Measurements from ENCODE around the gene AIG1.
A peak's percentile ranks its signal among the peaks of the same experiment; 100 is the strongest.
"Not testable (repeated sequence)": the region's sequence is repeated elsewhere in the genome, so short reads cannot be mapped to it uniquely, and the experiment has no call there.

Gene AIG1

GRCh38 chr6:143325379-143326140 is 264.9 kb downstream of the AIG1 start:
- no peak for DNase-seq (ENCODE audit: low read depth in 2 of 2)

DNA sequence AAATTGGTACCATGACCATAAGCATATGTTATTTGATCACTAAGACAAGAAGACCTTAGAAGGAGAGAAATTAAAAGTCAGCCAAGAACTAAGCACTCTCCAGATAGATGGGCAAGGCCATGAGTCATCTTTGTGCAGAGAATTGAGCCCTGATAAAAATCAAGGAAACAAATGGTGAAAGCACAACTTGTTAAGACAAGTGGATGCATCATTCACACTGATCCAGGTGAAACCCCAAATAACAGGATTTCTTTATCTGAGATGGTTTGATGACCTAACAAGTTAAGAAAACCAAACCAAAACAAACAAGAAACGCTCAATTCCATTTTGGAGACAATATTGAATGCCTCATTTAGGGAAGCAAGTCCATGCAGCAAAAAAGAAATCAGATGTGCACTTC is 268.2 kb downstream of the AIG1 start:
- DNase-seq (ENCODE audit: low read depth in 2 of 2) = no peak

- DNase-seq (ENCODE audit: low read depth in 2 of 2) = no peak
Observed at GRCh38 chr6:143329323-143329722, 268.6 kb downstream of the AIG1 start.

DNA sequence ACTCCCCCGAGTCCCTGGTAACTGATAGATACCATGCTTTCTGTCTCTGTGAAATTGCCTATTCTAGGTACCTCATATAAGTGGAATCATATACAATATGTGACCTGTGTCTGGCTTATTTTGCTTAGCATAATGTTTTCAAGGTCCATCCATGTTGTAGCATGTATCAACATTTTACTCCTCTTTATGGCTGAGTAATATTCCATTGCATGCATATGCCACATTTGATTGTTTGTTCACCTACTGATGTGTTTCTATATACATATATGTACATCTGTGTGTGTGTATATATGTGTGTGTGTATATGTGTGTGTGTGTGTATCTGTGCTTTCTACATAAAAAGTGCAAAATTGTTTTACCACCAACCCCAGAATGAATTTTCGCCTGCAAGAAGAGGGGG is 270.7 kb downstream of the AIG1 start:
- DNase-seq (ENCODE audit: low read depth in 2 of 2) = no peak

DNA sequence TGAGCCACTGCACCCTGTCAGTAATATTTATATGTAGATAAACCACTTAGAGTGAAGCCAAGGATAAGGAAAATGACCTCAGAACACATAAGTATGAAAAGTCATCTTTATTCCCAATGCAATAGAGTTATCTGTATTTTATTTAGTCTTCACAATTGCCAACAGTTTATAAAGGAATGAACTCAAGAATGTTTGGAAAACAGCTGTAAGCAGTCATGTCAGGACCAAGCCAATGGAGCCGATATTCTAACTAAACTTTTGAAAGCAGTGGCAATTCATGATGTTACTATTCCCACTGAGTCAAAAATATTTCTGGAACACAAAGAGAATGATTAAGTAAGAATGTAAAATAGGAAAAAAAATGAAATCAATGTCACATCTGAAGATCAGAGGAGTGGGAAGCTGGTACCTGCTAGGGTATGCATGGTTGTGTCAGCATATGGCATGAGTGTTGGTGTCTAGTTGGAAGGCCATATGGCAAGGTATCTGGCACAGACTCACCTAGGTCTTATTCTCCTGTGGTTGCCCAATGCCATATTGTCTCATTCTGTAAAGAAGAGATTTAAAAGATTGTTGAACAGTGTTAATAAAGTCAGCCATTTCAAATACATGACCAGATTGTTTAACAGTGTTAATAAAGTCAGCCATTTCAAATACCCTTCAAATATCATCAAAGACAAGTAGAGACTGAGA is 271.6 kb downstream of the AIG1 start:
- DNase-seq (ENCODE audit: low read depth in 2 of 2) = no peak

DNA sequence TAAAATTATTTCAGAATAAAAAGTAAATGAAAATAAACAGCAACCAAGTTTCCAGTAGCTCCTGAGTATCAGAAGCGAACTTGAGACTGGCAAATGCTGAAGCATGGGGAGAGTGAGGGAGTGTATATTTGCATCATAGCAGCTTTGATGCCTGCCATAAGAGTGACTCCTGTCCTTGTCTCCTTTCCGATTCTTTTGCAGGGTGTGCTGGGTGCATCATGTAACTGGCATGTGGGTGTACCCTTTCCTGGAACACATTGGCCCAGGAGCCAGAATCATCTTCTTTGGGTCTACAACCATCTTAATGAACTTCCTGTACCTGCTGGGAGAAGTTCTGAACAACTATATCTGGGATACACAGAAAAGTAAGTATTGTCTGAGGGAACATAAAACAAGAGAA is 272.4 kb downstream of the AIG1 start:
- DNase-seq (ENCODE audit: low read depth in 2 of 2) = no peak

- DNase-seq (ENCODE audit: low read depth in 2 of 2) = no peak
Observed at GRCh38 chr6:143333749-143334520, 273.2 kb downstream of the AIG1 start.

- no peak for DNase-seq (ENCODE audit: low read depth in 2 of 2)
Observed at GRCh38 chr6:143335865-143336264, 275.2 kb downstream of the AIG1 start.

DNA sequence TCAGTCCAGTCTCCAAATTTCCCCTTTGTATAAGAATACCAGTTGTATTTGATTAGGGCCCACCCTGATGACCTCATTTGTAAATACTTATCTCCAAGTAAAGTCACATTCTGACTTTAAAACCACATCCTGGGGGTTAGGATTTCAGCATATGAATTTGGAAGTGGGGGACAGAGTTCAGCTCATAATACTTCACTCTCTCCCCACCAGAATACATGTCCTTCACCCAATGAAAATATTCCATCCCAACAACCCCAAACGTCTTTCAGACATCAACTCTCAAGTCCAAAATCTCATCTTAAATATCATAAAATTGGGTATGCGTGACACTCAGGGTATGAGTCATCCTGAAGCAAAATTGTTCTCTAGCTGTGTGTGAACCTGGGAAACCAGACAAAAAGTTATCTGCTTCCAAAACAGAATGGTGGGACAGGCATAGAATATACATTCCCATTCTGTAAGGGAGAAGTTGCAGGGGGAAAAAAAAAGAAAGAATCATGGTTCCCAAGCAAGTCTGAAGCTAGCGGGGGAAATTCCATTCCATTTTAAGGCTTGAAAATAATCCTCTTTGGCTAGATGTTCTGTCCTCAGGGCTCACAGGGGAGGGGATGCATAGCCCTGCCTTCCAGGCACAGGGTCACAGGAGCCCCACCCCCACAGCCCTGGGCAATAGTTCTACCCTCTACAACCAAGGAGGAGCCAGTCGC is 275.9 kb downstream of the AIG1 start:
- no peak for DNase-seq (ENCODE audit: low read depth in 2 of 2)

DNA sequence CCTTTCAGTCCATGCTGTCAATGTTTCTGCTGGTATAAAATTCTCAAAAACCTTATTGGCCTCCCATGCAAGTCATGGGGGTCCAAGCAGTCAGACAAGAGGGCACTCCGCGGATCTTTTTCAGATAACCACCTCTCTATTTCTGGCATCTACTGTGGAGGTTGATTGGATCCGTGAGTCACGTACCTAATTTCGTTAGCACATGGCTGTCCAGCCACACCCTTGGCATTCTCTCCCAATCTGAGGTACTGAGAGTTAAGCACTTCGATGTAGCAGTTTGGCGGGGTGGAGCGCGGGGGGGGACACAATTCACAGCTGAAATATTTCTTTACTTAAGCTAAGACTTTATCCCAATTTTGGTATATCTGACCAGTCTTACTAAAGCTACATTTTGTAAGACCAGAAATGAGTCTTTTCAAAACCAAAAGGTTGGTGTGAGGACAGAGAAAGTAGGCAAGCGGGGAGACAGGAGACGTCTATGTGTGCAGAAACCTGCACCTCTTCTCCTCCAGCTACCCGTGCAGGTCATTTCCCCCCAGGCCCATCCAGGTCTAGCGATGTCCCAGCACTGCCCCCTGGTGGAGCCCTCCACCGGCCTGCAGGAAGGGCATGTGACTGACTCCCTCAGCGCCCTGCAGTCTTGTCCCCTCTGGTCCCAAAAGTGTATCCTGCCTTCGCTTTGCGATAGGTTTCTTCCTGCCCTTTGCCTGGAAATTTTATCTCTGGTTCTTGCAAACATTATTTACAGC is 276.7 kb downstream of the AIG1 start:
- DNase-seq (ENCODE audit: low read depth in 2 of 2) = peak in 1 of 2 donors; percentile 11

GRCh38 chr6:143339223-143339622 is 278.5 kb downstream of the AIG1 start:
- no peak for DNase-seq (ENCODE audit: low read depth in 2 of 2)

- not testable (repeated sequence) for DNase-seq (ENCODE audit: low read depth in 2 of 2)
Observed at GRCh38 chr6:143345477-143345876, 284.8 kb downstream of the AIG1 start.

DNA sequence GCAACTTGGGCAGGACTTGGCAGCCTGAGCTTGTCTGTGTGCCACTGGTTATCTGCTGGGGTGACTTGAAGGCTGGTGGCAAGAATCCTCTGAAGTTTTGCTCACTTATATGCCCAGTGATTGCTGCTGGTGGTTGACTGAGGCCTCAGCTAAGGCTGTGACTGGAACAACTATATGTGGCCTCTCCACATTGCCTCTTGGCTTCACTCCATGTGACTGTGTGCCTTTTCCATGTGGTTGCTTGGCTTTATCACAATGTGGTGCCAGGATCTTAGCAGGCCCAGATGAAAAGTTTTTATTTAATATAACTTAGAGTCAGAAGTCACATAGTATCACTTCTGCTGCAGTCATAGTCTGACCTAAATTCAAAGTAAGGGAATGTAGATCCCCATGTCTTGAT is 285.3 kb downstream of the AIG1 start:
- no peak for DNase-seq (ENCODE audit: low read depth in 2 of 2)

- no peak for DNase-seq (ENCODE audit: low read depth in 2 of 2)
Observed at GRCh38 chr6:143348531-143348930, 287.8 kb downstream of the AIG1 start.

GRCh38 chr6:143349530-143349929 is 288.8 kb downstream of the AIG1 start:
- DNase-seq (ENCODE audit: low read depth in 2 of 2) = no peak

- DNase-seq (ENCODE audit: low read depth in 2 of 2) = no peak
Observed at GRCh38 chr6:143356101-143356880, 295.6 kb downstream of the AIG1 start.

- DNase-seq (ENCODE audit: low read depth in 2 of 2) = no peak
Observed at GRCh38 chr6:143357152-143357551, 296.5 kb downstream of the AIG1 start.

- DNase-seq (ENCODE audit: low read depth in 2 of 2) = no peak
Observed at GRCh38 chr6:143357561-143358255, 297.0 kb downstream of the AIG1 start.

GRCh38 chr6:143361536-143362191 is 301.0 kb downstream of the AIG1 start:
- DNase-seq (ENCODE audit: low read depth in 2 of 2) = no peak

Data from stimulated activated CD8-positive, alpha-beta memory T cell treated with anti-CD3 and anti-CD28 coated beads, Interleukin-7, amount 100 ng/mL, for 1 hour (primary cell).